Activated T-cell treated with anti-CD3 and anti-CD28 coated beads, Interleukin-2, amount 50 U/mL, for 48 hours (primary cell): ENCODE results near the gene APOBEC4.
"Not testable (repeated sequence)": the region's sequence is repeated elsewhere in the genome, so short reads cannot be mapped to it uniquely, and the experiment has no call there.

Experiments
- DNase-seq, 2 experiments: peaks; one replicate each; pipeline ENCODE4 v3.0.0-alpha.2; 2020

The APOBEC4 gene, protein sequence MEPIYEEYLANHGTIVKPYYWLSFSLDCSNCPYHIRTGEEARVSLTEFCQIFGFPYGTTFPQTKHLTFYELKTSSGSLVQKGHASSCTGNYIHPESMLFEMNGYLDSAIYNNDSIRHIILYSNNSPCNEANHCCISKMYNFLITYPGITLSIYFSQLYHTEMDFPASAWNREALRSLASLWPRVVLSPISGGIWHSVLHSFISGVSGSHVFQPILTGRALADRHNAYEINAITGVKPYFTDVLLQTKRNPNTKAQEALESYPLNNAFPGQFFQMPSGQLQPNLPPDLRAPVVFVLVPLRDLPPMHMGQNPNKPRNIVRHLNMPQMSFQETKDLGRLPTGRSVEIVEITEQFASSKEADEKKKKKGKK

DNA sequence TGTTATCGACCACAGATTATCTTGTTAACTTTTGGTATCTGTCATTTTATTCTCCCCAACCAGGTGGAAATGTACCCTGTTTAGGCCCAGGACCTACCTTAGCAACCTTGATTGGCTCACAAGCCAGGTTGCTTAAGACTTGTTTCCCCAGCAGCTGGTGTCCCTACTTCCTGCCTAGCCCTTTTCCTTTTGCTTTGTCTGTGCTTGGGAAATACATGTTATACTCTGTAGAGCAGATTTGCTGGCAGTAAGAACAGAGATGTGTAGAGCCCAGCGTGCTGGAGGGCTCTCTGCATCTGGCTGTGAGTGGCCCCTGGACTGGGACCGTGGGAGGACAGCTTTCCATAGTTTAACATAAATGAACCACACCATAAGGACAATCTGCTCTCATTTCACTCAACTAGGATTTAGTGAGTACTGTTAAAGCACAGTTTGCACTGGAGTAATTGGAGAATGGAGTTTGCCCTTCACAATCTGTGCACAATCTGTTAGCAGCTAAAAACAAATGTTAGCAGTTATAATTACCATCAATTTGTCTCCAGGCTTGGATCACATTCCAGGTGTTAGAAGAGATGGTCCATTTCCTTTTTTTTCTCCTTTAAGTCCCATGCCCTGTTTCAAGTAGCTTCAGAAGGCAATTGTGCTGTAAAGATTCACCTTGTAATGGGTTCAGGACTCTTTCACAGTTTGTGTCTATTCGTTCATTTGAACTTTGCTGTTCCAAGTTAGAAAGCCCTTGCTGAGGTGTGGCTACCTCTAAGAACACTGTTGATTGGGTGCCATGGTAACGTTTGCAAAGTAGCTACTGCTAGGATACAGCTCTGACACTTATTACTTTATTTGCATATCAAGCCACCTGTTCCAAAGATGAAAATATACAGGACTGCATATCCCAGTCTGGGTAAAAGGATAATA is at the start of gene APOBEC4:
APOBEC4 (minus strand) TSS at position 770 of the 915 bp plus-strand sequence. CDS start 4,535 bp downstream, outside the sequence.
- peak; percentile 26 to 33 for DNase-seq

DNA sequence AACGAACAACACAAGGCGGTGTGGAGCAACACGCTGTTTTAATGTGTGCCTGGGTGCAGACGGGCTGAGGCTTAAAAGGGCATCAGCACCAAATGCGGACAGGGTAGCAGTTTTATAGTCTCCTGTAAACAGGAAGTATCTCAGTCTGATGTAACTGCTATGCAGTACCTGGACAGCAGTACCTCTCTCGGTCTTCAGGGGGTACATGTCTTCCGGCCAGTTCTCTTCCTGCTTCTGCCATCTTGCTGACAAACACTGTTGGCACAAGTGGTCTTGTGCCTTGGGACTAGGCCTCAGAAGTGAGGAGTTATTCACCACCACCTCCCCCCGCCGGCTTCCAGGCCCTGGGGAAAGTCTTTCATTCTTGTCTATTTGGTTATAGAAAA is 49.7 kb upstream of the APOBEC4 start:
- no peak for DNase-seq

DNA sequence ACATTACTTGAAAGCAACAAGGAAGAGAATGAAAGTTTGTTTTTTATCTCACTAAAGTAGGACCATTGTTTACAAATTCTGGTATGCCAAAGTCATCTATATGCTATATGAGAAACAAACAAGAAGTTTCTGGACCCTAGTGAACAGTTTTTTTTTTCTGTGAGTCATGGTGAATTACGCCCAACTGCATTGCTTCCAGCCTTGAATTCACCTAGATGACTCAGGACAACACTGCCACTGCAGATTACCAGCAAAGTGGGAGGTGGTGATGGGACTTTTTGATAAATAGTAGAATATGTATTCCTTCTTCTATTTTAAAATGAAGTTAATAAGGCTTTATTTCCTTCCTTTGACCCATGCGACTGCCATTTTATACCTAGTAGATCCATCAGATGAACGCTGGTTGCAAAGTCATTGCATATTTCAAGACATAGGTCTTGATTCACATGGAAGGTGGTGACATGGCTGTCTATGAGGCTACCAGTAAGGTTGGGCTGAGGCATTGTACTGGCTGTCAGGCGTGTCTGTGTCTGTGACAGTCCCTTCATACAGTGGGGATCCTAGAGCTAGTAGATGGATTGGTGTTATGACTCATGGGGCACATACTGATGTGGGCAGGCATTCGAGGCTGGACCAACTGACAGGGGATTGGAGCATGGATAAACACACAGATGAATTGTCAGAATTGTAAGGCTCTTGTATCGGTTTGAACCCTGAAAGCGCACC is 49.1 kb upstream of the APOBEC4 start:
- no peak for DNase-seq

DNA sequence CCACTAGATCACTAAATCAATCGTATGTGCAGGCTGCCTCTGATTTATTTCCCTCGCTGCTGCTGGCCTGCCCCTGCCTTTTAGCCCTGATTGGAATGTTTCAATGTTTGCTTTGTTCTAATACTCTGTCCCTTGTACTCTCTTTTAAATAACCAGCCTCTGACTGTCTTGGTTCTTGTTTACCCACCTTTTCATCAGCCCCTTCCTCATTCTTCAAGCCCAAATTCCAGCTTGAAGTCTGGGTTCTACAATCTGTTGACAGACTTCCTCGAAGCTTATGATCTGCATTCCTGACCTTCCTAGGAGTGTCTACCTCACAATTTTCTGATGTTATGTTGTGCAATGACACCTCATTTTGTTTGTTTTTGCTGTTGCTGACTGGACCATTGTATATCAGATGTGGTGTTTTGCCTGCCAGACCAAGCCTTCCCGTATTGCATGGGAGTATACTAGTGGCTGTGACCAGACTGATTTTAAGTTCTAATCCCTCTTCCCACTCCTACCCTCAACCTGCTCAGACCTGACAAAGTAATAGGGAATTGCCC is 46.6 kb upstream of the APOBEC4 start:
- no peak for DNase-seq

DNA sequence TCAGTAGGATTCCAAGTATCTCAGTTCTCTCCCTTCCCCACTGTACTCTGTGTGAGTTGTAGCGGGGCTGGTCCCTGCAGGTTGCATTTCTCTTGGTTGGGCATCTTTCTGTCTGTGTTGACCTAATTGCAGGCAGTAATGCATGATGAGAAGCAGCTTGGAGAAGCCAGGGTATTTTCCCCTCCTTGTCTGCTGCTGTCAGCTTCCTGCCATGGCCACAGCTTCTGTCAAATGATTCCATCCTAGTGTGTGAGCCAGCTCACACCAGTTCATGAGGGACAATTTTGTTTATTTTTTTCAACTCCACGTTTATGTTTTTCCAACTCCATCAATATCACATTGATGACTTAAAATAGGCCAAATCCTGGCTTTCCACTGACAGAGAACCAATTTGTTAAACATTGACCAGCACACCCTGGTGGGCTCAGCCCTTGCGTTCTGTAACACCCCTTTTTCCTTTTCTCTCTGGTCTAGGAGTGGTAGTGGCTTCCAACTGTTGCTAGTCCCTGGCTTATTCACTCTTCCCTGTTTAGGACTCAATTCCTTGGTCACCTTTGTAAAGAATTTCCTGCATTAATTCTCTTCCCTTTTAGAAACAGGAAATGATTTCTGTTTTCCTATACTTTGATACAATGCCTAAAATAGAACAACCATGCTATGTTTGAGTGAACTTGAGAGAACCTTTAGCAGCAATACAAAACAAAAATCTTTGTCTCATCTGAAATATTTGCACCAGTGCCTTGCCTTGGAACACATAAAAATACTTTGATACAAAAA is 44.9 kb upstream of the APOBEC4 start:
- no peak for DNase-seq

DNA sequence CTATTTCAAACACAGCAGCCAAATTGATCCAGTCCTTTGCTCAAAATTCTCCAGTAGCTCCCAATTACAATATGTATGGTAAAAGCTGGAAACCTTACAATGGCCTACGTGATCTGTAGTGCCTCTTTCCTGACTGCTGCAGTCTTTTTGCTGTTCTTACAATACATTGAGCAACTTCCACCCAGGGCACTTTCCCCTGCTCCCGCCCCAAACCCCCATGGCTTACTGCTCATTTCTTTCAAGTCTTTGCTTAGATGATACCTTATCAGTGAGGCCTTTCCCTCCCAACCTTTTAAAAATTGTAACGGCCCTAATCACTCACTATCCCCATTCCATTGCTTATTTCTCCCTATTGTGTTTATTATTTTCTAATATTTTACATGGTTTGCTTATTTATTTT is 43.9 kb upstream of the APOBEC4 start:
- DNase-seq: no peak

DNA sequence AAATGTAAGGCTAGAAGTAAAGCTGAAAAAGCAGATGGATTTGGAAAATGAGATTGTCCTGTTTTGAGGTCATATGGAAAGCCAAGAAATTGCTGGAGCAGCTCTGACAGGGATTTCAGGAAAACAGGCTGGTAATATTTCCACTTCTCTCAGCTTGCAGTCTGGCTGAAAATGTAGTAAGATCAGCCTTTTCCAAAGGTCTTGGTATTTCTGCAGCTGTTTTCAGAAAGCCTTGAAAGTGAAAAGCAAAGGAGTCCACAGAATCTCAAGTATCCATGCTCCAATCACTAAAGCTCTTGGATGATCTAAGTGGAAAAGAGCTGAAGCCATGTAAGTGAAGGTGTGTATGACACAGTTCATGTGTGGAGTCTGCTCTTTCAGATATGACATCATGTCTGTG is 41.6 kb upstream of the APOBEC4 start:
- no peak for DNase-seq

DNA sequence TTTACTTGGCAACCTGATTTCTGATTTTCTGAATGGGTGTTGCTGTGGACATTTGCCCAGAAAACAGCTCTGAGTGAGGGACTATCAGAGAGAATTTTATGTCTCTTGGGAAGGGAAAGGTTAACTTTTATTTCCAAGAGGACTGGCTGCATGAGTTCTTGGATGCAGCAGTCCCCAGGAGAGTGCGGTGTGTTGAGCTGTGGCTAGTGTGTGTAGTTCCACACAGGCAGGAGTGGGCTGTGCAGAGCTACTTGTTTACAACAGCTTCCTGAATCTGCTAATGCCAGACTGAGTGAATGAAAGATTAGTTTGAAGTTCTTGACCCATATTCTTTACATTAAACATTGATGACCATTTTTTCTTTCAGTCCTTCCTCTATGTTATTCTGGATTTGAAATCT is 41.0 kb upstream of the APOBEC4 start:
- no peak for DNase-seq

DNA sequence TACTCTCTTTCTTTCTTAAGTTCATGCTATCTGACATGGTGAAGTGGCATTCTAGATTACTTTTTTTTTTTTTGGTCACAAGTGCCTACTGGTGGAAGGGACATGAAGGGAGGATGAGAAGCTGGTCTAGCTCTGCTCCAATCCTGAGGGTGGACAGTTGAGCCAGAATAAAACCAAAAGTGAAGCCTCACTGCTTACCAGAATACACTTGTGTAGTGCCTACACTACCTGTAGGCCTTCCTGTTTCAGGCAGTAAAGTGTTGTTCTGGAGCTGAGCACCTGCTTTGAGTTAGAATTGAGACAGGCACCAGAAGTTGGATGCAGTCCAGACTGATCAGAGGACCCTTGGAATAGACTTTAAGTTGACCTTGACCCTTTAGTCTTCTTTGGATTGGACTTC is 40.4 kb upstream of the APOBEC4 start:
- DNase-seq: no peak

DNA sequence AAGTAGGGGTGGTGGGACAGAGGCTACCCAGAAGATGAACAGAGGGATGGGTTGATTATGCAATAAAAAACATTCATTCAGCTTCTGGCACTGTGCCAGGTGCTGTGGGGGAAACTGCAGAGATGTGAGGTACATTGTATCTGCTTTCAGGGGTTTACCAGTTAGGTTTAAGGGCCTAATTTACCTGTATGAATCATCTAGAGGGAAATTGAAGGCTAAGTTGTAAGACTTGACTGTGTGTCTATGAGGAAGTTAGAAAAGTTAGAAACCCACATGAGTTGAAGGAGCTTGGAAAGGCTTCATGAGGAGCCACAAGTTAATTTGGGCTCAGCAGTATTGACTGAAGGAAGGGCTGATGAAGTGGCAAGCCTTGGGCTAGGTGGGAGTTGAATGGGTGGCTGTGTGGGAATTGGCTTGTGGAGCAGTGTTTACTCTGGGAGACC is 36.7 kb upstream of the APOBEC4 start:
- DNase-seq: no peak

DNA sequence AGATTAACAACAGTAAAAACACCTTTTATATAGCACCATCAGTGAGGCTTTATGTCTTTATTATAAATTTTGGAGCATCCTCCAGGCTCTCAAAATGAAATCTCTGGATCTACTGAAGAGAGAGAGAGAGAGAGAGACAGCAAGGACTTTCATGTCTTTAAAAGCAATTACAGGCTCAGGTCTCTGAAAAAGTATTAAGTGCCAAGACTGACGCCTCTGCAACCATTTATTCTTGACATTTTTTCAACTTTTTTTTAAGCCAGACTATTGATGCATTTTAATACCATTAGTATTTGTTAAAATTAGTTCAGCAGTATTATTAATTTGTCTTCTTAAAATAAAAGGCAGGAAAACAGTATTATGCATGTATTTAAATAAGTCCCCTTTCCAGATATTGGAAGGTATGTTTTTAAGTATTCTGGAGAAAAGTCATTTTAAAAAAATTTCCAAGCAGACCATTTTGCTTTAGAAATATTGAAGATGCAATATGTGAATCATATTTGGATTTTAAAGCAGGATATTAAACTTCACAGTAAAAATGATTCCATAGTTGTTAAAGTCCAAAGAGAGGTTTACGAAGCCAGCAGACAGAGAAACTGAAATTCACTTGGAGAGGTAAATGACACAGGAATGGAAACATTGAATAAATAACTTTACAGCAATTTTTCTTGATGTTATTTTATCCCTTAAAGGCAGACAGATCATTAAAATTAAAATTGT is 35.4 kb upstream of the APOBEC4 start:
- DNase-seq: no peak

DNA sequence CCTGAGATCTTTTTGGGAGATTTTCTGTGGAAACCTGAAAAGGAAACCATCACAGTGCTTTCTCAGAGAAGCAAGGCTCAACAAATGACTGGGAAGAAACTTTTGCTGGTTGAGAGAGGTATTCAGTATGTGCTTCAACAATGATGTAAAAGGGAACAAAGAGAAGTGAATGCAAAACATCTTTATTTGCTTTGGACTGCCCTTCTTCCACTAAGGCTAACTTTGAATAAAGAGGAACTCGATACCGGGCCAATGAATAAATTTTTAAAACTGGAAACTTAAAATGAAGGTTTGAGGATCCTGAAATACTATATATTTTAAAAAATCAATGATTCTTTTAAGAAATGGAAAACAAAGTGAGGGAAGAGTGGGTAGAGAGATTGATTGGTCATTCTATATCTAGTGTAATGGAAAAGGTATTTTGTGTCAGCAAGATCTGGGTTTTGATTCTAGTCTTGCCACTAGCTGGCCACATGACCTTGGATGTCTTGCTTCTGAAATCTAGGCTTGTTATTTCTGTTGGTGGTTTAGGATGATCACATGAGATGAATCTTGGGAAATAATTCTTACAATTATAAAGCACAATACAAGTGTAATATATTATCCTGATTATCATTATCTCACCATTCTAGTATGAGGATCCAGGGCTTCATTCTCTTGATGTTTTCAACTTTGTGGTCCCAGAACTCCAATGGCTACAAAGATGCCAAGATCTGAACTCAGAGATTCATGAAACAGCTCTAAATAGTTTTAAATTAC is 34.6 kb upstream of the APOBEC4 start:
- no peak for DNase-seq

DNA sequence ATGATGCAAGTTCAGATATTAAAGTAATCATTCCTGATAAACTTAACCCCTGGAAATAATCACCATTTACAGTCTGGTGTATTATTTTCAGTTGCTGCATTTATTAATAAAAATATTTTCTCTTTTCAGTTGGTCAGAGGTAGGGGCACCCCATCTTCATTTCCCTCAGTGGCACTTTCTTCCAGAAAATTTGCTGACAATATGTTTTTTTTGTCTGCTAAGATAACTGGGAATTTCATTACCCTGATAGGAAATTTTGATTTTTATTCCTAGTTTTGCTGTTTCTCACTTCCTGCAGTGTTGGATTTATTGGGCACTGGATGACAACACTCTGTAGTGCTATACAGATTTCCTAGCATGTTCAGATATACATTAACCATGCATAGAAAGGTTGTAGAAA is 33.1 kb upstream of the APOBEC4 start:
- DNase-seq: no peak

DNA sequence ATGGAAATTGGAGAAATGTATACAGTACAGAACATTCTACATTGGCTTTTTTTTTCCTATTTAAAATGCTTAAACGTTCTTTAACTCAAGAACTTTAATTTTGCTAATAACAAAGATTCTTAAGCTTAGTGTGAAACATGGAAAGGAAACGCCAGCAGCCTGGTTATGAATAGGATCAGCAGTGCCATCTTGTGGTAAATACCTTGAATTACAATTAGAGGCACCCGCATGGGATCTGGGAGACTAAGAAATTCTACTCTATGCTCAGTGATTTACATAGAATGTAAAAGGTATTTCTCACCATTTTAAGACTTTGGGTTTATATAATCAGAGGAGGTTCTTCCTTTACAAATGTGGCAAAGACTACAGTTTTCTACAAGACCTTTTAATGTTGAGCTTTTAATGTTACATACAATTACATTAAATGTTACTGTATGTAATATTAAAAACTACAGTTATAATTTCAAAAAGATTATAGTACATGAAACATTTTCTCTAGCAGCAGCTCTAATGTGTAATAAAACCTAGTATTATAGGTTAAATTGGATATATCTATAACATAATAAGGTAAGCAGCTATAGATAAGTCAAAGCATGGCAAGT is 32.1 kb upstream of the APOBEC4 start:
- DNase-seq: no peak

DNA sequence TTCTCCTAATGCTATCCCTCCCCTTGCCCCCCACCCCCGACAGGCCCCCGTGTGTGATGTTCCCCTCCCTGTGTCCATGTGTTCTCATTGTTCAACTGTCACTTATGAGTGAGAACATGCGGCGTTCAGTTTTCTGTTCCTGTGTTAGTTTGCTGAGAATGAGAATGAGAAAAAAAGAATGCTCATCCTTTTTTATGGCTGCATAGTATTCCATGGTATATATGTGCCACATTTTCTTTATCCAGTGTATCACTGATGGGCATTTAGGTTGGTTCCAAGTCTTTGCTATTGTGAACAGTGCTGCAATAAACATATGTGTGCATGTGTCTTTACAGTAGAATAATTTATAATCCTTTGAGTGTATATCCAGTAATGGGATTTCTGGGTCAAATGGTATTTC is 26.2 kb upstream of the APOBEC4 start:
- DNase-seq: not testable (repeated sequence)

DNA sequence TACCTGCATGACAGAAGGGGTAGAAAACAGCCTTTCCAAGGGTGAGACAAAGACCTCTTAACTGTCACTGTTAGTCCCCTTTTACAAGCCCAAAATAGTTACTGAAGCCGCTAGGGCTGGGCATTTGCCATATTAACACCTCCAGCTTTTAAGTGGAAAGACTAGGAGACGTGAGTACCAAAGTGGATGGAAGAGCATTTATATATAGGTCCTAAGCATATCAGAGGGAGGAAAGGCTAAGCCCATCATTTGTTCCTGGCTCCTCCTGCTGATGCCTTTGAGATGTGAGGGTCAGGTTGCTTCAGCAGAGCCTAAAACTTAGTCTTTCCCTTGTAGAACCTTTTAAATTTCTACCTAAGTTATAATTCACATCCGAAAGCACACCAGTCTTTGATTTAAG is 25.7 kb upstream of the APOBEC4 start:
- DNase-seq: no peak

DNA sequence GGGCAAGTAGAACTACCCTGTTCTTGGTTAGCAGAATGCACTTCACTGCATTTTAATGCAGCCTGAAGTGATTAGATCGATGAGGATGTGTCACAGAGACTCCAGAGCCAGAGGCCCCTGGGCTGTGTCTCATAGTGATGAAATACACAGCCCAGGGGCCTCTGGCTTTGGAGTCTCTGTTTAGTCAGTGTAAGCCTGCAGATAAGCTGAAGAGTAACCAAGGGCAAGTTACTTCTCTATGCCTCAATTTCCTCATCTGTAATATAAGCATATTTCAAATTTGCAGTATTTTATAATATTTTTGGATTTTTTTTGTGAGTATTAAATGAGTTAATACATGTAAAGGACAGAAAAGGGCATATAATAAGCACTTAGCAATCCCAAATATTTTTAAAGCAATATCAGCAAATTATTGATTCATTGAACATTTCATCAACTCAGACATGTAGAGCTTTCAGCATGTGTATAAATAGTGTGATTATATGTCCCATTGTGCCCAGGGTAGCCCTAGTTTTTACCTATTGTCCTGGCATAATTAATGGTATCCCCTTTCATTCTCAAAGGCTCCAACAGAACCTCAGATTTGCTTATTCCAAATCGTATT is 23.6 kb upstream of the APOBEC4 start:
- DNase-seq: no peak

DNA sequence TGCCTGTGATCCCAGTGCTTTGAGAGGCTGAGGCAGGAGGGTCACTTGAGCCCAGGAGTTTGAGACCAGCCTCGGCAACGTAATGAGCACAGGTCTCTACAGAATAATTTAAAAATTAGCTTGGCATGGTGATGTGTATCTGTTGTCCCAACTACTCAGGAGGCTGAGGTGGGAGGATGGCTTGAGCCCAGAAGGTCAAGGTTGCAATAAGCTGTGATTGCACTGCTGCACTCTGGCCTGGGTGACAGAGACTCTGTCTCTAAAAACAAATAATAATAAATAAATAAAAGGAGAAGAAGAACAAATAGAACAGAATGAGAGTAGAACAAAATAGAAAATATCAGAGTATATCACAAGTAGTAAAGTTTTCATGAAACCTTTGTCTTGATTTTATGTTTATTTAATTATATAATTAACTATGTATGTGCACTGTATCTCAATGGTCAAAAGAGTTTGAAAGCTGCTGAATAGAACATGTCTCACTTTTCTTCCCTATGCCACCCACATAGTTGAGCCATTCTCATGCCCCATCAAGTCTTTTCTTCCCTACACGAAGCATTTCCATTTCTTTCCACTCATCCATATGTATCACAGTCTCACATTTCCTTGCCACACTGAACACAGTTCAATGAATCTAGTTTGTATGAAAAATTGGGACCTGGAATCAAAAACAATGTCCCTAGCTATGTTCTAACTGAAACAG is 22.9 kb upstream of the APOBEC4 start:
- DNase-seq: no peak

DNA sequence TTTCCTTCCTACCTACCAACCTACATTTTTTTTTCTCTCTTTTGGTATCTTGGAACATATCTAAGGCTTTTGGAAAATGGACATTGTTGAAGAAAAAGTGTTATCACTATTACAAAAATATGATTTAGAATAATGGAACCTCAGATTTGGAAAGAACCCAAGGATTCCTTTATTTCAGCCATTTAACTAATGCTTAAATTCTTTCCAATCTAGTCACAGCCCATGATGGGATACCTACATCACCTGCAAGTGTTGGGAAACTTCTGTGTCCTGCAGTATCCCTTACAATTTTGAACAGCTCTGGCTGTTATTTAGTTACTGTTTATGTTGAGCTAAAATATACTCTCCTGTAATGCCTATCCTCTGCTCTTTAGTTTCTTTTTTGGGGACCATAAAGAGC is 22.3 kb upstream of the APOBEC4 start:
- DNase-seq: no peak
